GM21515 (cell line): ENCODE measurements around the gene MOB1B.
A peak's percentile ranks its signal among the peaks of the same experiment; 100 is the strongest.
"Not testable (repeated sequence)": the region's sequence is repeated elsewhere in the genome, so short reads cannot be mapped to it uniquely, and the experiment has no call there.

Experiments used
- ATAC-seq: cut with Tn5 transposase; IDR thresholded peaks from one replicate; pipeline ENCODE4 v1.9.1; 2021; ENCODE audit not compliant: unreplicated experiment

MOB1B gene

DNA sequence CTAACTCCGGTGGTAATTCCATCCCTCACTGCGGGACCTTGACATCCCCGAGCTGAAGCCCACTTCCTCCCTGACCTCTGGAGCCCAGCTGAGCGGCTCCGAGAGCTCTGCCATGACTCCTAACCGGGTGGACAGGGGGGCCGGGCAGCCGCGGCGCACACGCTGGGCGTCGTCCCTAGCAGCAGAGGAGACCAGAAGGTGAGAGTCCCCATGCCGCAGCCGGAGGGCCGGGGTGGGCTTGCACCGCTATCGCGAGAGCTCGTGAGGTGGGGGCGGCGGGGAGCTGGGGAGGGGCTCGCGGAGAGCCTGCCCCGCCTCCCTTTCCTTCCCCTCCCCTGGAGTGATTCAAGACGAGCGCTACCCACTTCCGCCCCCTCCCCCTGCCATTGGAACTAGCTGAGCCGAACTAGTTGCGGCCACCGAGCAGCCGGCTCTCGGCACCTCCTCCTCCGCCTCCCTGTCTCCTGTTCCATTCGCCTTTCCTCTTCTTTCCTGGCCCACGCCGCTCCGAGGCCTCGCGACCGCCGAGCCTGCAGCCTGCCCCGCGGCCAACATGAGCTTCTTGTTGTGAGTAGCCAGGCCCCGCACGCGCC is at the start of gene MOB1B:
MOB1B (plus strand) TSS at position 386 of the 593 bp plus-strand sequence; CDS start at position 554, 168 bp downstream.
- ATAC-seq = peak; percentile 91

DNA sequence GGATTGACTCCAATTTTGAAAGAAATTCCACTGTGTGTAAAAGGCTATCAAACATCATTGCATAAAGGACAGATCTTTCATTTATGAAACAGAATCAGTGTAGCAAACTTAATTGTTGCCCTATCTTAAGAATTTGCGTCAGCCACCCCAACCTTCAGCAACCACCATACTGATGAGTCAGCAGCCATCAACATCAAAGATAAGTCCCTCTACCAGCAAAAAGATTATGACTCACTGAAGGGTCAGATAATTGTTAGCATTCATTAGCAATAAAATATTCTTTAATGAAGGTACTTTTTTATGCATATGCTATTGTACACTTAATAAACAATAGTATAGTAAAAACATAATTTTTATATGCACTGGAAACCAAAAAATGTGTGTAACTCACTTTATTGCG is 46.7 kb upstream of the MOB1B start:
- ATAC-seq = no peak

DNA sequence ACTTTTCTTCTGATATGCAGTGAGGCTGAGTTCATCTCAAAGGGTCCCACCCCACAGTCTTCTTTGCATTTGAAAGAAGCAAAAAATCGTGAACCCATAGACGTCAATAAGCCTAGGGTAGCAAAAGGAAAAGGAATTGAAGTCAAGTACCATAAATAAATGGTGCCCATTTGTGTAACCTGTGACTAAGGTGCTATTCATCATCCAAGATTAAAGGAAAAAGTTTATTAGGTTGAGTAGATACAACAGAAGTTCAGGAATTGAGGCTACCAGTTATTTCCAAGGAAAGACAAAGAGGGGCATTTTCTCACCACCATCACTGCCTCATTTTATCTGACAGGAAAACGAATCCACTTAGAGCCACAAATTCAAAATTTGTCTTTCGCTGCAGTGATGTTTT is 43.7 kb upstream of the MOB1B start:
- ATAC-seq = no peak

DNA sequence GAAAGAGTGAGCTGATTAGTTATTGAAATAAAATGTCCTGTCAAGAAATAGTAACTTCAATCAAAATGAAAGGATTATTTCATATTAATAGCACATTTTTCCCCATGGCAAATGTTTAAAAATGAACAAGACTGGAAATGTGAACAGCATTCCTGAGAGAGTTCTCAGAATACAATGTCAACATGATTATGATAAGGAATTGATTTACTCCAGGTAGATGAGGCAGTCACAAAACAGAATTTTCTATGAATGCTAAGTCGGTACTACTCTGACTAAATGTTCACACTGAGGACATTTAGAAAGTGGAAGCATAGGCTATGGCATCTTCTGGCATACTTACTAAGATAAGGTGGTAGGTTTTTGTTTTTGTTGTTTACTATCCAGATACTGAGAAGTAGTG is 43.1 kb upstream of the MOB1B start:
- ATAC-seq = no peak

DNA sequence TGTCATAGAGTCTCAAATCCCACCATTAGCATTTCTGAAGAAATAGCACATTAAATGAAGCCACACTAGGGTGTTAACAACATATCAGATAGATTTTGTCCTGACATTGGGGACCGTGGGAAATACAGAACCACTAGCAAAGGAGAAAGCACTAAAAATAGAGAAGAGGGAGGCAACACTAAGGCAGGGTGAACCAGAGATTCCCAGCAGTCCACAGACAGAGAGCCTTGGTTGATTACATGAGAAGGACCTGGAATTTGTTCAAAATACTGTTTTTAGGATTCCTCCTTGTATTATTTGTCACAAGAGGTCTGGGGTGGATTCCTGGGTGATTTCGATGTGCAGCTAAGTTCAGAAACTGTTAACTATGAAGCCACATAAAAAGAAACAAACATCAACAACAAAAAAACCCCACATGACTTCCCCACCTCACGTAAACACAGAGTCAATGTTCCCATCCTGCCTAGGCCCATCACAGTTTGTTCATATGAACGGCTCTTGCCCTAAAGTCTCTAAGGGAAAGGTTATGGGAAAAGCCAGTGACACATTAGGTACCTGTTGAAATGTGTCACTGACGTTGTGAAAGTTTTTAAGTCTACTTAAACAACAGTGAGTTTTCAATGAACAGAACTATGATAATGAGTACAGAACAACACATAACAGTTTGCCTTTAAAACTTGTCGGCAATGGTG is 38.9 kb upstream of the MOB1B start:
- ATAC-seq = peak; percentile 75

DNA sequence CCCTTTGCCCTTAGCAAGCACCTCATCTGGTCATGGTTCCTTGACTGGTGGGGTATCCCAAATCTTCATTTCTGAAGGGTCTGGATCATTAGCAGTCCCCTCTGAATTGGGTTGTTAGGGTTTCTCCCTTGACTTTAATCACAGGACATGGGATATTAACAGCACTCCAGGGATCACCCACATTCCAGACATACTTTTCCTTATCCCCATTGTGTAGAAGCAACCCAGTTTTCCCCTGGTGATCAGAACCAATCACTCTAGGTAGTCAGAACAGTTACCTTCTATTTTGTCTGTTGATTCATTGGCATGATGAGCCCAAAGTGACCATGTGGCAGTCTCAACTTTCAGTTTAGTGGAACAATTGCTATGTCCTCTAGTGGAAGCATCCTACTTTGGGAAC is 33.4 kb upstream of the MOB1B start:
- ATAC-seq = no peak

DNA sequence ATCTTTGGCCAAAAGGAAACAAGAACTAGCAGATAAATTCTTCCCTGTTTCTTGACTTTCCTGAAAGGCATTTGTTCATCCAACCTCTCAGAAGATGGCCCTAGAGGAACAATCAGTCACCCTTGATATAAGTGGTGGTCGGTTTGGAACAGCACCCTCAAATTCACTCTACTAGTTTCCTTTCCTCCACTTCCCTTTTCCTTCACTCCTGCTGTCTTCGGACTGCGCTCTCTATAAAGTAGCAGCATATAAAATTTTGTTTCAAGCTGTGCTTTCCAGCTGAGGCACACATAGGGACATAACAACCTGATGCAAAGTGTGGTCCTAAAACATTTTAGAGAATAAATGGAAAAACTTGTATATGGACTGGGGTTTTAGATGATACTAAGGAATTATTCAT is 29.0 kb upstream of the MOB1B start:
- ATAC-seq = no peak

DNA sequence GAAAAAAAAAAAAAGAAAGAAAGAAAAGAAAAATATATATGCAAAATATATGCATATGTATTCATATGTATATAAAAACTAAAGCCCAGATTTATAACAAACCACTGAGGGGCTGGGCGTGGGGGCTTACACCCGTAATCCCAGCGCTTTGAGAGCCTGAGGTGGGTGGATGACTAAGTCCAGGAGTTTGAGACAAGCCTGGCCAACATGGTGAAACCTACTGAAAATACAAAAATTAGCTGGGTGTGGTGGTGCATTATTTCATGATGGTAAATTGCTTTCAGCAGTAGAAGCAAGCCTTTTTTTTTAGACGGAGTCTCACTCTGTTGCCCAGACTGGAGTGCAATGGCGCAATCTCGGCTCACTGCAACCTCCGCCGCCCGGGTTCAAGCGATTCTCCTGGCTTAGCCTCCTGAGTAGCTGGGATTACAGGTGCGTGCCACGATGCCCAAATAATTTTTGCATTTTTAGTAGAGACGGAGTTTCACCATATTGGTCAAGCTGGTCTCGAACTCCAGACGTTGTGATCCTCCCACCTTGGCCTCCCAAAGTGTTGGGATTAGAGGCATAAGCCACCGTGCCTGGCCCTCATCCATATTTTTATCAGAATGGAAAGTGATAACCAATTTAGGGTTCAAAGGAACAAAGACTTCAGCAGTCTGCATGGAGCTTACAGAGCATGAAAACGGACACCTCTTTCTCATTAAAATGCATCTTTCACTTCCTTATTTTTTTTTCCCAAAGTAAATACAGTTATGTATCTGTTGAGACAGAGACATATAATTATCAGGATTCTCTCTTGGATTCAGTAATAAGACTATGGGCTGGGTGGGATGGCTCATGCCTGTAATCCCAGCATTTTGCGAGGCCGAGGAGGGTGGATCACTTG is 27.7 kb upstream of the MOB1B start:
- ATAC-seq = peak; percentile 73

DNA sequence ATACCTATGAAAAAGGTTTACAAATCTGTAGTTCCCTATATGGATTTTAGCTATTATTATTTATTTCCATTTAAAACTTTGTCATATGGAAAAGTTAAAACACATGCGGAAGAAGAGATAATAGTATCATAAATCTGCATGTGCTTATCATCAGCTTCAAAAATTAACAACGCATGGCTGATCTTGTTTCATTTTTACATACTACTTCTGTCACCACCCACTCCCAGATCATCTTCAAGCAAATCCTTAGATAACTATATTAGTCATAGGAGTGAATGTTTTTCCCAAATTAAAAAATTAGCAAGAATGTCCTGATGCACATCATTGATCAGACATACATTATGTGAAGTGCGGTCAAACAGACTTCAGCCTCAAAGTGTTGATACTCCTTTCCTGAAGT is 24.6 kb upstream of the MOB1B start:
- no peak for ATAC-seq

DNA sequence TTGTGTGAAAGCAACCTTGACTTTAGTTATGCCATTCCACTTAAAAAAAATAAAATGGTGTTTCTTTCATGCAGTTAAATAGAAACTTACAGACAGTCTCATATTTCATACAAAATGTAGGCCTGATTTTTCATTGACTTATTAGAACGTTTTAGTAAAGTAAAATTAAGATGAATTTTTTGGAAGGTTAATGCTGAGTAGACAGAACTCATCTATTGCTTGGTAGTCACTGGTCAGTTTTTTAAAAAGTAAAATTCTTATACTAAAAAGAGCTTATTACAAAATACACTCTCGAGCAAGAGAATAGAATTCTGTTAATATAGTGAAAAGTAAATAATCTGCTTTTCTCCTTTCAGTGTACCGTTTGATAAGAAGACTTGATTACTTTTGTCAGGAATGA is 21.4 kb upstream of the MOB1B start:
- ATAC-seq = no peak

DNA sequence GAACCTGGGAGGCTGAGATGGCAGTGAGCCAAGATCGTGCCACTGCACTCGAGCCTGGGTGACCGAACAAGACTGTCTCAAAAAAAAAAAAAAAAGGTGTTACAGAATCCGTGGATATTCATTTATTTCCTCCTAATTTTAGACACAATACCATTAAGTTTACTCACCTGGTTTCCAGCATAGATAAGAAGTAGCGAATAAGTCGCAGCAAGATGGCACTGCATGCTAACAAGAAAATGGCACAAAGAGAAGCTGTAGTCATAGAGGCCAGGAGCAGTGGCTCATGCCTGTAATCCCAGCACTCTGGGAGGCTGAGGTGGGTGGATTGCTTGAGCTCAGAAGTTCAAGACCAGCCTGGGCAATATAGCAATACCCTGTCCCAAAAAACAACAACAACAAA is 17.0 kb upstream of the MOB1B start:
- no peak for ATAC-seq

DNA sequence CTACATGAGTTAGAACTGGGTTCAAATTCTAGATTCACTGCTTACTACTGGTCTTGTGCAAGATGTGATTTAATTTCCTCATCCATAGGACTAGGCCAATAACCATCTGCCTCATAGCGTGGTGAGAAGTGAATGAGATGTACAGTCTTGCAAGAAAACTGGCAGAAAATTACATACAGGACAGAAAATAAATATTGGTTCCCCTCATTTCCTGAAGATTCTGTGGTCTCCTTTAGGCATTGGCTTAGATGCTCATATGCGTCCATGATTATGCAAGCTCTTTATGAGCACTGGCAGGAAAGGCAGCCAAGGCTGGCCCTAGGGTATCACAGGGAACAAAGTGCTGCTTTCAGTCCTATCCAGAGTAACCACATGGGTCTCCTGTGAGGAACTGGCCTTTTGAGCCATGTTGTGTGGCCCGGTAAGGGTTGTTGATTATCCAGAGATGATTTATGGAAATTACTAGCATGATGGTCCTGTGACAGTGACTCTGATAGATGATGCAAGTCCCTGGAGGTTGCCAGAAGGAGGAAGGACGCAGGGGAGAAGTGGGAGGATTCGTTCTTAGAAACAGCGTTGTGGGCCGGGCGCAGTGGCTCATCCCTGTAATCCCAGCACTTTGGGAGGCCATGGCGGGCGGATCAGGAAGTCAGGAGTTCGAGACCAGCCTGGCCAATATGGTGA is 9.9 kb upstream of the MOB1B start:
- ATAC-seq = no peak

DNA sequence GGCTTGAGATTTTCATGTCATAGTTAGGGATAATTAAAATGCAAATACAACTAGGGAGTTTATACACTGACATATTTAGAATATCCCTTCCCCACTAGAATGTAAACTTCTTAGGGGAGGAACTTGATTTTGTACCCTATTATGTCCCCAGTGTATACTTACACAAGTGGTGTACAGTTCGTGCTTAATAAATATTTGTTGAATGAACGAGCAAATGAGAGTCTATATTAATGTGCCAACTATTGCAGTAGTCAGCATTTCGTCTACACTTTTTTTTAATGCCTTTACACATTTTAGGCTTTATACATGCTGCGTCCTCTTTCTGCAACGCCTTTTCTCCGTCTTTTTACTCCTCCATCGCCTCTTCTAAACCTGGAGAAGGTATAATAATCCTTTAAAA is 8.4 kb upstream of the MOB1B start:
- no peak for ATAC-seq

DNA sequence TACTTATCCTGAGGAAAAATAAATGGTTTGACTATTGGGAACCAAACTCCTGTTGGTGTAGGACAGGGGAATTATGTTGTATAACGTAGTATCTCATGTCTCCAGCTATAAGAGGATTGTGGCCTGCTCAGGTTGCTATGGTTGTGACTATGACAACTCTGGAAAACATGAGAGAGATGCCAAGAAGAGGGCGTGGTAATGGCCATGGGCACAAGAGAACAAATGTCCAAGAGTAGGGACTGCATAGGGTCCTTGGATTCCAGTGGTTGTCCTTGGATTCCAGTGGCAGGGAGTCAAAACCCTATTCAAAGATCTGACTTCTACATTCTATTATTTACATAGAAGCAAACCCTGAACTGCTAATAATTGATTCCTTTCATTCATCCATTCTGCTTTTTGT is 6.8 kb upstream of the MOB1B start:
- ATAC-seq = no peak

DNA sequence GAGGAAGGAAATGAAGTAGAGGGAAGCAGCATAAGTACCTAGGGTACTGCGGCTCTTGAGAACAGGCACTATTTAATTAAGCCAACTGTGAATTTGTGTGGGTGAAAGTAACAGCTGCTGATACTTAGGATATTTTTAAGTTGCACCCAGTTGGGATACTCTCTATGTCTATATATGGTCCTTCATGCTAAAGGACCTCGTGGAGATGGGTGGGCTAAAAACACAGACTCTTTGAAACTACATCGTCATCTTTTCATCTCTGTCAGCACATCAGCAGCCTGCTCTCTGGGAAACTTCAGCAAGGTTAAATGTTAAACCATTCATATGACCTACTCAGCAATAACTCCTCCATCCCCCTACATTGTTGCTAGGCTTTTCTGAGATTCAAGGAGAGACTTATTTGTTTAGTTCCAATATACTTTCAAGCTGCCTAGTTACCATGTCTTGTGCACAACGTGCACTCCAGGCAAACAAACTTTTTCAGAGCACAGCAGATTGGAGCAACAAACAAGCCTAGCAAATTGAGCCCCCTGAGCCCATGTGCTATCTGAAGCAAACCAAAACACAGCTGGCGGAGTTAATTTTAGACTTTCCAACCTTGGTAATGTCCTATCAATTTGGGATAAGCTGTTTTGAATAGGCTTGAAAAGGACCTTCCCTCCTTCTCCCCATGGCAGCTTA is 6.2 kb upstream of the MOB1B start:
- no peak for ATAC-seq

DNA sequence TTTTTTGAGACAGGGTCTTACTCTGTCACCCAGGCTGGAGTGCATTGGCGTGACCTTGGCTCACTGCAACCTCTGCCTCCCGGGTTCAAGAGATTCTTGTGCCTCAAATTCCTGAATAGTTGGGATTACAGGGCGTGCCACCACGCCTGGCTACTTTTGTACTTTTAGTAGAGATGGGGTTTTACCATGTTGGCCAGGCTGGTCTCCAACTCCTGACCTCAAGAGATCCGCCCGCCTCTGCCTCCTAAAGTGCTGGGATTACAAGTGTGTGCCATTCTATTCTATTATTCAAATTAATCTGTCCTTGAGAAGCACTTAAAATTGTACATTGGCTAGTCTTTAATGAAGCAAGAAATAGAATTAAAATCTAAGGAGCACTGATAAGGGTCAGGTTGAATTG is 3.6 kb upstream of the MOB1B start:
- not testable (repeated sequence) for ATAC-seq

DNA sequence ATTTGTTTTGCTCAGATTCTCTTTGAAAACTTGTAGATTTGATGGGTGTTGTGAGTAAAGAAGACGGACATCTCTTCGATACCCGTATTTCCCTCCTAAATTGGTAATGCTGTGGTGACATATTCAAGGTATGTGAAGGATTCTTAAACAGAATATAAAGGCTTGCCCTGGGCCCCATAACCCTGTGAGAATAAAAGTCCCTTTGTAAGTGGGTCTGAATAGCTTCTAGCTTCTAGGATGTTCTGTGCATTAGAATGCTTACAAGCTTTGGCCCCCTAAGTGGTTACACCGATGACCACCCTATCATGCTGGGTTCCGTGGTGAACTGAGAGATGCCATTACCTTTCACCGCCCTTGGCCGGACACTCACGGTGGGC is 574 bp upstream of the MOB1B start:
- ATAC-seq = no peak

DNA sequence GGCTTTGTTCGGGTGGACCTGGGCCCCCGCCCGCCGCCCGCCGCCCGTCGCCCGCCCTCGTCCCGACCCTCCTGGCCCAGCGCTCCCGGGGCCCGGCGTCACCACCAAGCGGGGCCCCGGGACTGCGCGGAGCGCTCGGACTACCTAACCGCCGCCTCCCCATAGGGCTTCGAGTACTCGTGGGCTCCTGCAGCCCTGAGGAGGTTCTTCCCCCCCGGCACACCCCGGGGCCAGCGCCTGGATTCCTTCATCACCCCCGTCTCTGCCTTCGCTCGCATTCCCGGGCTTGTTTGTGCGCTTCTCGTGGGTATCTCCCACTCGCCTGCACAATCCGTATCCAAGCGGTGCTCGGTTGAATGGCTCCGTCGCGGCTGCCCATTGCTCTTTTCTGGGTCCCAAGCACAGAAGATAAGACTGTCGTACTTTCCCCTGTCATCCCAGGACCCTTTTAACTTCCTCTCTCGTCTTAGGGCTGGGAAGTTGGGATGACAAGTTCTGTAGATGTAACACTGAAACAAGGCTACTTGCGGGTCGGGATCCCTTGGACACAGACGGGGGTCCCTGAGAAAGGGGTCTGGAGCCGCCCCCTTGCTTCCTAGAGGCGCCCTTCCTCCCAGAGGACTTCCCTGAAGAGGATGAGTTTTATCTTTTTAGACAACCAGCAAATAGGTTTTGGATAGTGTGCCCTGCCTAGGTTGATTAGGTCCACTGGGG is 565 bp downstream of the MOB1B start:
- ATAC-seq = peak; percentile 49

DNA sequence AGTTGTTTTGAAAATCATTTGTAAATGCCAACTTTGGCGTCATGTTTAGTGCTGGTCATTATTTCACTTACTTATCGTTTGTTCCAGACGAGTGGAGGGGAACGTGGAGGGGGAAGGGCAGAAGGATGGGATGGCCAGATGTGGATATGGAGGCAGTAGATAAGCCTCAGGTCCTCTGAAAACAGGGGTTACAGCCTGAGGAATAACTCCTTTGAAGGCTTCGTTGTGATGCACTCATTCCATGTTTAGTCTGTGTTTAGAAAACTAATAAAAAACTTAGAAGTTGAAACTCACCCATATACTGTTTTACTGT is 1.1 kb downstream of the MOB1B start:
- no peak for ATAC-seq

DNA sequence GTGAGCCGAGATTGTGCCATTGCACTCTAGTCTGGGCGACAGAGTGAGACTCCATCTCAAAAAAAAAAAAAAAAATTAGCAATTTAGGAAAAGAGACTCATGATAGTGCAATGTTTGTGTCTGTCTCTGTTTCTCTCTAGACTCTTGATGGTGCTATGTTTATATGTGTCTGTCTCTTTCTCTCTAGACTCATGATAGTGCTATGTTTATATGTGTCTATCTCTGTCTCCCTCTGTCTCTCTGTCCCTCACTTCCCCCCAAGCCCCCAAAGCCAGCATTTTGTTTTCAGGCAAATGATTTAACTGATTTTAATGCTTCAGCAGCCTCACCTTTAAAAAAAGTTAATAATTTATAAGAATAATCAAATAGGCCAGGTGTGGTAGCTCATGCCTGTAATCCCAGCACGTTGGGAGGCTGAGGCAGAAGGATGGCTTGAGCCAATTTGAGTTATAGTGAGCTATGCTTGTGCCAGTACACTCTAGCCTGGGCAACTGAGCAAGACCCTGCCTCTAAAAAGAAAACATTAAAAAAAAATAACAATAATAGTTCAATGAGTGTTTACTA is 6.9 kb downstream of the MOB1B start:
- no peak for ATAC-seq
